ENCODE data around the gene IGLL1.
"Not testable (repeated sequence)": the region's sequence is repeated elsewhere in the genome, so short reads cannot be mapped to it uniquely, and the experiment has no call there.

DNA sequence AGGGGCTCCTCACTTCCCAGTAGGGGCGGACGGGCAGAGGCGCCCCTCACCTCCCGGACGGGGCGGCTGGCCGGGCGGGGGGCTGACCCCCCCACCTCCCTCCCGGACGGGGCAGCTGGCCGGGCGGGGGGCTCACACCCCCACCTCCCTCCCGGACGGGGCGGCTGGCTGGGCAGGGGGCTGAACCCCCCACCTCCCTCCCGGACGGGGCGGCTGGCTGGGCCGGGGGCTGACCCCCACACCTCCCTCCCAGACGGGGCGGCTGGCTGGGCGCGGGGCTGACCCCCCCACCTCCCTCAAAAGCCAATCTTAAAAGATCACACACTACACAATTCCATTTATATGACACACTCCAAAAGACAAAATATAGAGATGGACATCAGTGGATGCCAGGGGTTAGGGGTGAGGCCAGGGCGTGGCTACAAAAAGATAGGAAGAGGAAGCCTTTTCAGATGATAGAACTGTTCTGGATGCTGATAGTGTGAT is 19.0 kb downstream of the IGLL1 start:
- TF ChIP-seq, protein P1, sequence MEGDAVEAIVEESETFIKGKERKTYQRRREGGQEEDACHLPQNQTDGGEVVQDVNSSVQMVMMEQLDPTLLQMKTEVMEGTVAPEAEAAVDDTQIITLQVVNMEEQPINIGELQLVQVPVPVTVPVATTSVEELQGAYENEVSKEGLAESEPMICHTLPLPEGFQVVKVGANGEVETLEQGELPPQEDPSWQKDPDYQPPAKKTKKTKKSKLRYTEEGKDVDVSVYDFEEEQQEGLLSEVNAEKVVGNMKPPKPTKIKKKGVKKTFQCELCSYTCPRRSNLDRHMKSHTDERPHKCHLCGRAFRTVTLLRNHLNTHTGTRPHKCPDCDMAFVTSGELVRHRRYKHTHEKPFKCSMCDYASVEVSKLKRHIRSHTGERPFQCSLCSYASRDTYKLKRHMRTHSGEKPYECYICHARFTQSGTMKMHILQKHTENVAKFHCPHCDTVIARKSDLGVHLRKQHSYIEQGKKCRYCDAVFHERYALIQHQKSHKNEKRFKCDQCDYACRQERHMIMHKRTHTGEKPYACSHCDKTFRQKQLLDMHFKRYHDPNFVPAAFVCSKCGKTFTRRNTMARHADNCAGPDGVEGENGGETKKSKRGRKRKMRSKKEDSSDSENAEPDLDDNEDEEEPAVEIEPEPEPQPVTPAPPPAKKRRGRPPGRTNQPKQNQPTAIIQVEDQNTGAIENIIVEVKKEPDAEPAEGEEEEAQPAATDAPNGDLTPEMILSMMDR (IDR thresholded peaks at IDR 0.05; ENCODE audit: insufficient read depth, low read length, poor library complexity, severe bottlenecking), result not testable (repeated sequence)
- not testable (repeated sequence) for TF ChIP-seq EZH2phosphoT487 (conservative IDR thresholded peaks at IDR 0.05; ENCODE audit: low read length)
